ENCODE measurements around the gene THAP11. TPM values are rescaled to one million over a fixed set of nuclear protein-coding genes. Genes with fewer than 3 reads are reported as not detected.

Gene THAP11
- total and polyA plus RNA-seq, 10 donors: 19.9 to 80.7 (median 31.9) TPM

- Histone ChIP-seq H3K4me3 (no peak overlapping the region), H3K27ac (no peak overlapping the region), H3K36me3 (peaks cover 7 to 85% (median 78%) of the 10 kb centered on the region in 6 donors), H3K4me1 (peaks cover 19 to 41% (median 29%) of the 10 kb centered on the region in 6 donors), H3K27me3 (replicated peaks in 1 of 7) (no peaks in the 10 kb centered on the region), H3K9me3 (no peaks in the 10 kb centered on the region)
- WGBS, 5 donors: 95 to 100% (median 97%) methylated on average over 5 to 9 of the region's 9 CpGs
- intact Hi-C loops (cut with DNase I; ENCODE audit: low total_unique reads): no loop called here
- TF ChIP-seq CTCF (IDR thresholded peaks at IDR 0.05 in 8 of 11, conservative IDR thresholded peaks at IDR 0.05 in 3 of 11) (no peak), POLR2AphosphoS5 (IDR thresholded peaks at IDR 0.05) (no peak), POLR2A (IDR thresholded peaks at IDR 0.05) (no peak)
- DNase-seq: no peak
These were observed 36.7 kb downstream of the THAP11 start for GRCh38 chr16:67878846-67879245.

- H3K27ac ChIP-seq: no peak overlapping the region
These were observed 37.3 kb downstream of the THAP11 start for GRCh38 chr16:67879462-67879861.

GRCh38 chr16:67879936-67880335, 37.8 kb downstream of the THAP11 start:
- Histone ChIP-seq H3K4me1 (peaks cover 8 to 35% (median 20%) of the 10 kb centered on the region in 6 donors), H3K9me3 (no peaks in the 10 kb centered on the region), H3K27ac (no peak overlapping the region), H3K4me3 (no peak overlapping the region), H3K27me3 (replicated peaks in 1 of 7) (no peaks in the 10 kb centered on the region), H3K36me3 (peaks cover 7 to 96% (median 87%) of the 10 kb centered on the region in 6 donors)
- WGBS, 5 donors: 85 to 95% (median 90%) methylated on average over 3 to 5 of the region's 5 CpGs
- no peak for DNase-seq
- intact Hi-C loops (cut with DNase I; ENCODE audit: low total_unique reads): no loop called here
- no peak for TF ChIP-seq POLR2A (IDR thresholded peaks at IDR 0.05)
- TF ChIP-seq CTCF (IDR thresholded peaks at IDR 0.05 in 8 of 11, conservative IDR thresholded peaks at IDR 0.05 in 3 of 11): no peak
- TF ChIP-seq POLR2AphosphoS5 (IDR thresholded peaks at IDR 0.05): peak in 1 of 3 donors; percentile 31

More at GRCh38 chr16:67879462-67879861, 37.3 kb downstream of the THAP11 start:
- no peak for TF ChIP-seq POLR2AphosphoS5 (IDR thresholded peaks at IDR 0.05)
- no peak for TF ChIP-seq POLR2A (IDR thresholded peaks at IDR 0.05)
- TF ChIP-seq CTCF (IDR thresholded peaks at IDR 0.05 in 8 of 11, conservative IDR thresholded peaks at IDR 0.05 in 3 of 11): no peak
- no peaks in the 10 kb centered on the region for H3K27me3 ChIP-seq (replicated peaks in 1 of 7)
- H3K36me3 ChIP-seq: peaks cover 7 to 91% (median 84%) of the 10 kb centered on the region in 6 donors
- DNase-seq: no peak
- WGBS, 5 donors: 95 to 97% (median 96%) methylated on average over 9 to 12 of the region's 12 CpGs
- intact Hi-C loops (cut with DNase I; ENCODE audit: low total_unique reads): no loop called here
- peaks cover 13 to 39% (median 24%) of the 10 kb centered on the region in 6 donors for H3K4me1 ChIP-seq
- no peak overlapping the region for H3K4me3 ChIP-seq
- H3K9me3 ChIP-seq: no peaks in the 10 kb centered on the region

GRCh38 chr16:67880584-67880983, 38.5 kb downstream of the THAP11 start:
- WGBS, 5 donors: 93 to 96% (median 94%) methylated on average over 13 of the region's 13 CpGs
- DNase-seq: no peak
- intact Hi-C loops (cut with DNase I; ENCODE audit: low total_unique reads): no loop called here
- no peaks in the 10 kb centered on the region for H3K9me3 ChIP-seq
- H3K27me3 ChIP-seq (replicated peaks in 1 of 7): no peaks in the 10 kb centered on the region
- TF ChIP-seq POLR2A (IDR thresholded peaks at IDR 0.05): no peak
- TF ChIP-seq CTCF (IDR thresholded peaks at IDR 0.05 in 8 of 11, conservative IDR thresholded peaks at IDR 0.05 in 3 of 11): no peak
- TF ChIP-seq POLR2AphosphoS5 (IDR thresholded peaks at IDR 0.05): no peak
- no peak overlapping the region for H3K4me3 ChIP-seq
- H3K27ac ChIP-seq: no peak overlapping the region
- peaks cover 7 to 100% (median 94%) of the 10 kb centered on the region in 6 donors for H3K36me3 ChIP-seq
- H3K4me1 ChIP-seq: peaks cover 3 to 28% (median 14%) of the 10 kb centered on the region in 6 donors

Data from spleen (tissue), 11 donors.